ENCODE data around the gene OR10V1.

The OR10V1 gene

GRCh38 chr11:59753650-59754493 lies 40.2 kb upstream of the OR10V1 start:
- Histone ChIP-seq H3K4me2 (ENCODE audit: low read length) (peak overlapping the region; percentile 98), H3K4me1 (ENCODE audit: control insufficient read depth, insufficient read depth, low read length) (peaks cover 15% of the 10 kb centered on the region), H3K4me3 (ENCODE audit: low read length) (peak overlapping the region; percentile 97), H3K36me3 (ENCODE audit: insufficient read depth, low read length) (no peaks in the 10 kb centered on the region), H3K9ac (ENCODE audit: low read depth, low read length) (peak overlapping the region; percentile 91), H3K27me3 (ENCODE audit: control insufficient read depth, insufficient read depth, low read length) (peaks cover 4% of the 10 kb centered on the region), H3K9me3 (replicated peaks; ENCODE audit: low read length) (no peaks in the 10 kb centered on the region)

- Histone ChIP-seq H3K4me3 (ENCODE audit: low read length) (no peak overlapping the region), H3K36me3 (ENCODE audit: insufficient read depth, low read length) (no peaks in the 10 kb centered on the region), H3K4me1 (ENCODE audit: control insufficient read depth, insufficient read depth, low read length) (no peaks in the 10 kb centered on the region), H3K9ac (ENCODE audit: low read depth, low read length) (no peak overlapping the region), H3K9me3 (replicated peaks; ENCODE audit: low read length) (no peaks in the 10 kb centered on the region), H3K27me3 (ENCODE audit: control insufficient read depth, insufficient read depth, low read length) (peaks cover 22% of the 10 kb centered on the region), H3K4me2 (ENCODE audit: low read length) (no peak overlapping the region)
Observed at GRCh38 chr11:59746111-59746510, 32.5 kb upstream of the OR10V1 start.

- H3K9ac ChIP-seq (ENCODE audit: low read depth, low read length) = no peak overlapping the region
- H3K9me3 ChIP-seq (replicated peaks; ENCODE audit: low read length) = no peaks in the 10 kb centered on the region
- no peaks in the 10 kb centered on the region for H3K4me1 ChIP-seq (ENCODE audit: control insufficient read depth, insufficient read depth, low read length)
- no peaks in the 10 kb centered on the region for H3K36me3 ChIP-seq (ENCODE audit: insufficient read depth, low read length)
- no peak overlapping the region for H3K4me2 ChIP-seq (ENCODE audit: low read length)
- H3K4me3 ChIP-seq (ENCODE audit: low read length) = no peak overlapping the region
- H3K27me3 ChIP-seq (ENCODE audit: control insufficient read depth, insufficient read depth, low read length) = peaks cover 3% of the 10 kb centered on the region
Observed at GRCh38 chr11:59730896-59731565, 17.4 kb upstream of the OR10V1 start.

- Histone ChIP-seq H3K27me3 (ENCODE audit: control insufficient read depth, insufficient read depth, low read length) (no peaks in the 10 kb centered on the region), H3K9me3 (replicated peaks; ENCODE audit: low read length) (no peaks in the 10 kb centered on the region), H3K9ac (ENCODE audit: low read depth, low read length) (no peak overlapping the region), H3K4me1 (ENCODE audit: control insufficient read depth, insufficient read depth, low read length) (no peaks in the 10 kb centered on the region), H3K36me3 (ENCODE audit: insufficient read depth, low read length) (no peaks in the 10 kb centered on the region), H3K4me3 (ENCODE audit: low read length) (no peak overlapping the region), H3K4me2 (ENCODE audit: low read length) (no peak overlapping the region)
Observed at GRCh38 chr11:59729834-59730233, 16.2 kb upstream of the OR10V1 start.

GRCh38 chr11:59728913-59729312 lies 15.3 kb upstream of the OR10V1 start:
- Histone ChIP-seq H3K4me1 (ENCODE audit: control insufficient read depth, insufficient read depth, low read length) (no peaks in the 10 kb centered on the region), H3K9ac (ENCODE audit: low read depth, low read length) (no peak overlapping the region), H3K4me3 (ENCODE audit: low read length) (no peak overlapping the region), H3K27me3 (ENCODE audit: control insufficient read depth, insufficient read depth, low read length) (no peaks in the 10 kb centered on the region), H3K9me3 (replicated peaks; ENCODE audit: low read length) (no peaks in the 10 kb centered on the region), H3K36me3 (ENCODE audit: insufficient read depth, low read length) (no peaks in the 10 kb centered on the region), H3K4me2 (ENCODE audit: low read length) (no peak overlapping the region)

- no peaks in the 10 kb centered on the region for H3K36me3 ChIP-seq (ENCODE audit: insufficient read depth, low read length)
- no peak overlapping the region for H3K9ac ChIP-seq (ENCODE audit: low read depth, low read length)
- H3K4me2 ChIP-seq (ENCODE audit: low read length) = no peak overlapping the region
- no peaks in the 10 kb centered on the region for H3K4me1 ChIP-seq (ENCODE audit: control insufficient read depth, insufficient read depth, low read length)
- no peak overlapping the region for H3K4me3 ChIP-seq (ENCODE audit: low read length)
- no peaks in the 10 kb centered on the region for H3K27me3 ChIP-seq (ENCODE audit: control insufficient read depth, insufficient read depth, low read length)
- H3K9me3 ChIP-seq (replicated peaks; ENCODE audit: low read length) = no peaks in the 10 kb centered on the region
Observed at GRCh38 chr11:59728154-59728553, 14.5 kb upstream of the OR10V1 start.

GRCh38 chr11:59727426-59727825 lies 13.8 kb upstream of the OR10V1 start:
- Histone ChIP-seq H3K27me3 (ENCODE audit: control insufficient read depth, insufficient read depth, low read length) (no peaks in the 10 kb centered on the region), H3K4me2 (ENCODE audit: low read length) (no peak overlapping the region), H3K4me1 (ENCODE audit: control insufficient read depth, insufficient read depth, low read length) (no peaks in the 10 kb centered on the region), H3K9me3 (replicated peaks; ENCODE audit: low read length) (no peaks in the 10 kb centered on the region), H3K36me3 (ENCODE audit: insufficient read depth, low read length) (no peaks in the 10 kb centered on the region), H3K4me3 (ENCODE audit: low read length) (no peak overlapping the region), H3K9ac (ENCODE audit: low read depth, low read length) (no peak overlapping the region)

GRCh38 chr11:59724066-59724465 lies 10.4 kb upstream of the OR10V1 start:
- Histone ChIP-seq H3K27me3 (ENCODE audit: control insufficient read depth, insufficient read depth, low read length) (peaks cover 5% of the 10 kb centered on the region), H3K4me3 (ENCODE audit: low read length) (no peak overlapping the region), H3K36me3 (ENCODE audit: insufficient read depth, low read length) (no peaks in the 10 kb centered on the region), H3K4me2 (ENCODE audit: low read length) (no peak overlapping the region), H3K9ac (ENCODE audit: low read depth, low read length) (no peak overlapping the region), H3K9me3 (replicated peaks; ENCODE audit: low read length) (no peaks in the 10 kb centered on the region), H3K4me1 (ENCODE audit: control insufficient read depth, insufficient read depth, low read length) (no peaks in the 10 kb centered on the region)

GRCh38 chr11:59719556-59719955 lies 5.9 kb upstream of the OR10V1 start:
- Histone ChIP-seq H3K4me1 (ENCODE audit: control insufficient read depth, insufficient read depth, low read length) (no peaks in the 10 kb centered on the region), H3K36me3 (ENCODE audit: insufficient read depth, low read length) (no peaks in the 10 kb centered on the region), H3K9me3 (replicated peaks; ENCODE audit: low read length) (no peaks in the 10 kb centered on the region), H3K4me2 (ENCODE audit: low read length) (no peak overlapping the region), H3K27me3 (ENCODE audit: control insufficient read depth, insufficient read depth, low read length) (peaks cover 26% of the 10 kb centered on the region), H3K9ac (ENCODE audit: low read depth, low read length) (no peak overlapping the region), H3K4me3 (ENCODE audit: low read length) (no peak overlapping the region)

GRCh38 chr11:59716051-59716450 lies 2.4 kb upstream of the OR10V1 start:
- no peak overlapping the region for H3K9ac ChIP-seq (ENCODE audit: low read depth, low read length)
- no peaks in the 10 kb centered on the region for H3K9me3 ChIP-seq (replicated peaks; ENCODE audit: low read length)
- H3K36me3 ChIP-seq (ENCODE audit: insufficient read depth, low read length) = no peaks in the 10 kb centered on the region
- no peak overlapping the region for H3K4me3 ChIP-seq (ENCODE audit: low read length)
- H3K27me3 ChIP-seq (ENCODE audit: control insufficient read depth, insufficient read depth, low read length) = peaks cover 22% of the 10 kb centered on the region
- H3K4me2 ChIP-seq (ENCODE audit: low read length) = no peak overlapping the region
- H3K4me1 ChIP-seq (ENCODE audit: control insufficient read depth, insufficient read depth, low read length) = no peaks in the 10 kb centered on the region

- H3K9ac ChIP-seq (ENCODE audit: low read depth, low read length) = no peak overlapping the region
- no peak overlapping the region for H3K4me3 ChIP-seq (ENCODE audit: low read length)
- H3K4me2 ChIP-seq (ENCODE audit: low read length) = peak overlapping the region; percentile 40
- peaks cover 25% of the 10 kb centered on the region for H3K4me1 ChIP-seq (ENCODE audit: control insufficient read depth, insufficient read depth, low read length)
- no peaks in the 10 kb centered on the region for H3K36me3 ChIP-seq (ENCODE audit: insufficient read depth, low read length)
- H3K27me3 ChIP-seq (ENCODE audit: control insufficient read depth, insufficient read depth, low read length) = peaks cover 9% of the 10 kb centered on the region
- no peaks in the 10 kb centered on the region for H3K9me3 ChIP-seq (replicated peaks; ENCODE audit: low read length)
Observed at GRCh38 chr11:59710136-59710847, 3.4 kb downstream of the OR10V1 start.

All from skeletal muscle satellite cell (primary cell).